NCI-H2227 (cell line): Measurements from ENCODE around the gene LZIC.
"Not testable (repeated sequence)": the region's sequence is repeated elsewhere in the genome, so short reads cannot be mapped to it uniquely, and the experiment has no call there.

Experiments
- DNase-seq: peaks from one replicate; lab custom pipeline; 2025; ENCODE audit not compliant: unreplicated experiment; lab: John Stamatoyannopoulos, UW

The LZIC gene

GRCh38 chr1:9942939-9943788 lies at the start of gene LZIC, which contains the start of gene NMNAT1:
Gene LZIC, minus strand, starts transcription at chr1:9943391. Its CDS starts 6,772 bp downstream, at chr1:9936619.
Gene NMNAT1, plus strand, starts transcription at chr1:9943475. Its CDS starts 28,599 bp downstream, at chr1:9972074.
- DNase-seq = peak; percentile 94

GRCh38 chr1:9992910-9993309 lies 49.7 kb upstream of the LZIC start:
- DNase-seq = no peak

- DNase-seq = no peak
Observed at GRCh38 chr1:9990944-9991343, 47.8 kb upstream of the LZIC start.

GRCh38 chr1:9989773-9990172 lies 46.6 kb upstream of the LZIC start:
- no peak for DNase-seq

GRCh38 chr1:9985001-9985400 lies 41.8 kb upstream of the LZIC start:
- DNase-seq = no peak

DNA sequence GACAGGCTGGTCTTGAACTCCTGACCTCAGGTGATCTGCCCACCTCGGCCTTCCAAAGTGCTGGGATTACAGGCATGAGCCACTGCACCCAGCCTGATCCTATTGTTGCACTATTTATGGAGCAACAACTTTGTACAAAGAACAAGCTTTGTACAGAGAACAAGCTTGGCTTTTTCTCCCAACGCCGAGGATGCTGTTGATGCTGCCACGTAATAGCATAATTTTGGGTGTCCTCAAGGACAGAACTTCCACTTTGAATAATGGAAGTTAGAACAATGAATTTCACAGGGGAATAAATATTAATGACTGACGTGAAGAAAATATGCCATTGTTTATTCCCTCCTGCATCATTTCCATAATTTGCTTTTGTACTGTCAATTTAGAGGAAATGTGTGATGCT lies 41.1 kb upstream of the LZIC start:
- no peak for DNase-seq

DNA sequence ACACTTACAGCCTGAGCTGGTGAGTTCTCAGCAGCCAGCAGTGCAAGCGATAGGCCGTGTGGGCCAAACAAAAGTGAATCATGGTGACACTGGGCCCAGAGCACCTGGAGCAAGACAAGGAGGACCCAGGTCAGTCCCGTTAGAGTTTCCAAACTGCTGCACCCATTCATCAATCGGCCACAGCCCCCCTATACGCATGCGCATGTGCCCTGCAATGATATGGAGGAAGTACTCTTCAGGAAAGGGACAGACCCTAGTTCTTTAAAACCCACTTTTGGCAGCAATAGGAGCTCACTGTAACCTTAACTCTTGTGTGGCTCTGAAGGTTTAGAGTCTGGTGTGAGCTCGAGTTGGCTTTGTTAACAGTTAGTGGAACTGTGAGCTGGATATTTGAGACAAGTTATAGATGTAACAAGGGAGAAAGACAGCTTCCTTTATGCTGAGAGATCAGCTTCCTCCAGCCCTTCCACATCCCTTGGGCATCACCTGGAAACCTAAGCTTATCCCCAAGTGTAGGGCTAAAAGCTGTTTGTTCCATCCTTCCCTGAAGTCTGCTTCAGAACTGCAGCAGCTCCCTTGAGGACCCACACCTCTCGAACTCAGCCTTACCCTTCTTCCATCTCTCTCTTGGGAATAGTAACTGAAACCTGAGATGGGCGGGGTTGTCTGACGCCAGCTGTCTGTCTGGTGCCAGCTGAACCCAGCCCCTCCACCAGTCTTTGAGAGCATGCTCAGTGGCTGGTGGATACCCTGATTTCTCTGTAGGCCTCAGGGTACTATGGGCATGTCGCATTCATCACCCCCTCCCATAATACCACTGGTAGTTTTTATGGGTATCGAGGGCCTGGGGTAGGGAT lies 17.7 kb upstream of the LZIC start:
- peak; percentile 54 for DNase-seq

GRCh38 chr1:9960011-9960410 lies 16.8 kb upstream of the LZIC start:
- DNase-seq = no peak

DNA sequence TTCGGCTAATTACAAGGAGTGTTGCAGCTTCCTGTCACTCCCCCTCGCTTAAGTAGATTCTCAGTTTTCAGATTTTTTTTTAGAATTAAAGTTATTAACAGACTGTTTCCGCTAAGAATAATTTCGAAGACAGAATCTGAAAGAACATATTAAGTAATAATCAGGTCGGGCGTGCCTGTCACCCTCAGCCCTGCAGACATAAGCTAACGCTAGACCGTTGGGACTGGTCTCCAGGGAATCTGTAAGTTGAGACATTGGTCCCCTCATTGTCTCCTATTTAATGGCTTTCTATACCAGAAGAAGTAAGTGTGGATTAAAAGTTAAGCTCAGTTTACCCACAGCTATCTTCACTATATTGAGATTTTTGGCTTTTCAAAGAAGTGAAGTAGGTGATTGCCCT lies 14.5 kb upstream of the LZIC start:
- DNase-seq = no peak

DNA sequence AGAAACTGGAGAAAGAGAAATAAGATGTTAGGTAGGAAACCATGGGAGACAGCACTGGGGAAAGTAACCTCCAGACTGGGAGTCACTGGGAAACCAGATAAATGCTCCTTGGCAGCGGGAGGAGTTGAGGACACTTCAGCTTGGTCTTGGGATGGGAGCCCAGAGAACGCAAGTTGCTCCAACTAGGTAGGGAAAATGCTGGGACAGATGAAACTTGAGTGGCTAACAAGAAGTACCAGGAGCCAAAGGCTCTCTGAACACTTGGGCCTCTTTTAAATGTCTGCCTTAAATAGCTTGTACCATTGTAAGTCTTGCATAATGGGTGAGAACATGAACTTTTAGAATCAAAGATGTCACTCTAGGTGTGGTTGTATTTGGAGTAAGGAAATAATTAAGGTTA lies 3.1 kb upstream of the LZIC start:
- no peak for DNase-seq

DNA sequence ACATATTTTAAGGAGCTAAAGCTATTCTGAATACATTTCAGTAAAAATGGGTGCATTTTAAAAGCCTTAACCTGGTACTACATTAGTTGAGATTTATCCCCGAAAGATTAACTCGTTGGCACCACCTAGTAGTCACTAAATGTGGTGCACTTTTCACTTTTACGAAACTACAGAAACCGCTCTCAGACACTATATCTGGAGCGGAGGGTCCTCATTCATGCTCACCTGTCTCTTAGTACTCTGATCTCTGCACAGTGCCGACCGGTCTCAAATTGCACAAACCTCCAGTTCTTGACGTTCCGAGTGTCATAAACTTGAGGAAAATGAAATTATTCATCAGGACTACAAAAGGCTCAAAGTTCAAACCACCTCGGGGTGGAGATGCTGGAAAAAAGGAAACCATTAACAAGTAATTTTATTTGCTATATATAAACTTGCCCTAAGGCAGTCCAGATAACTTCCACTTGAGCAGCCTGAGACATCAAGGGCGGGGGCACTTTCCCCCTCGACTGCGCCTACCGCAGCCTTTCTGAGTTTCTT lies 722 bp downstream of the LZIC start:
- DNase-seq = peak; percentile 68

DNA sequence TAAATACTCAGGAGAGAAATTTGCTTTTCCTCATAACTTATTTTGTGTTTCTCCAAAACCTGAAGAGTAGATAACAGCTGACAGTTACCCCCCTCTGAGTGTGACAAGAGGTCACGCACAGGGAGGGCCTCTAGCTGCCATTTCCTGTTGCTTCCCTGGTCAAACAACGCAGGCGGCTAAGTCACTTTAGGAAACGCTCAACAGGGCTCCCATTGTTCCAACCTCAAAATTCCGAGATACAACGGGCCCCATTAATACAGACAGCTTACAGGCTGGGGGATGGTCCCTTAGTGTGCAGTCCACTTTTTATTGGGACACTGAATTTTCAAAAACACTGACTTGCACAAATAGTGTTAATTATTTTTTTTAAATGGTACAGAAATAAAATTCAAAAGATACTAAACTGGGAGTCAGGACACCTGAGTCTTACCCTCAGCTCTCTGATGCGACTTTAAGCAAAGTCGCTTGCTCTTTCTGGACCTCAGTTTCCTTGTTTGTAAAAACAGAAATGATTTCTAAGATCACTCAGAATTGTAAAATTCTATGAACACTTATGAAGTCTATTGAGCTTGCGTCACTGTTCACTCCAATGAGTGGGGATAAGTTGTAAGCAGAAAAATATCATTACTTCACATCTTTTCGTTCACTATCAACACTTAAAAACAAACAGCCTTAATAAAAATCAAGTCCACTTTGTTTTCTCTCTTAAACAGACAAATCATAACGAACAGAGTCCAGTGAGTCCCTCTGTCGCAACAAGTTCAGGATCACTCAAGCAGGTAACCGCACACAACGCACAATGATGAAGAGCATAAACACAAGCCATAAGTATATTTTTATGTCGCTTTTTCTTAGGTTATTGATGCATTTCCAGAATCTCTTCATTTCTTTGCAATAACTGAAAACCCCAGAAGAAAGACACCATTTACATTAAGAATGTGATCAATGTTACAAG lies 13.5 kb downstream of the LZIC start:
- no peak for DNase-seq

DNA sequence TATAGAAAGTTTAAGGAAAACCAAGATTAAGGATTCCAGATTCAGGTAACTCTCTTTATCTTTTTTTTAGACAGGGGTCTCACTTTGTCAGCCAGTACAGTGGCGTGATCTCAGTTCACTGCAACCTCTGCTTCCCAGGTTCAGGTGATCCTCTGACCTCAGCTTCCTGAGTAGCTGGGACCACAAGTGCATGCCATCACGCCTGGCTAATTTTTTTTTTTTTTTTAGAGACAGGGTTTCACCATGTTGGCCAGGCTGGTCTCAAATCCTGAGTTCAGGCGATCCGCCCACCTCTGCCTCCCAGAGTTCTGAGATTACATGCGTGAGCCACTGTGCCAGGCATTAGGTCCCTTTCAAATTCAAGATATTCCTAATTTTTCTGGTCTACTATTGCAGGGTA lies 15.9 kb downstream of the LZIC start:
- no peak for DNase-seq

- DNase-seq = peak; percentile 74
Observed at GRCh38 chr1:9922342-9922741, 20.8 kb downstream of the LZIC start.

DNA sequence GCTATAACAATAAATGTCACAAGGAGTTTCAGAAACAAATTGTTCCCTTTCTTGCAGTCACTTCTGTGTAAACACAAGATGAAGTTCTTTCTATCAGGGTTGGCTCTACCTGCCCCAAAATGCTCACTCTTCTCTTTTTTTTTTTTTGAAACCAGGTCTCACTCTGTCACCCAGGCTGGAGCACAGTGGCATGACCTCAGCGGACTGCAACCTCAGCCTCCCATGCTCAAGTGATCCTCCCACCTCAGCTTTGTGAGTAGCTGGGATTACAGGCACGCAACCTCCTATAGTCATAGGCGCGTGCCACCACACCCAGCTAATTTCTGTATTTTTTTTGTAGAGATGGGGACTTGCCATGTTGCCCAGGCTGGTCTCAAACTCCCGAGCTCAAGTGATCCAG lies 22.6 kb downstream of the LZIC start:
- DNase-seq = no peak

DNA sequence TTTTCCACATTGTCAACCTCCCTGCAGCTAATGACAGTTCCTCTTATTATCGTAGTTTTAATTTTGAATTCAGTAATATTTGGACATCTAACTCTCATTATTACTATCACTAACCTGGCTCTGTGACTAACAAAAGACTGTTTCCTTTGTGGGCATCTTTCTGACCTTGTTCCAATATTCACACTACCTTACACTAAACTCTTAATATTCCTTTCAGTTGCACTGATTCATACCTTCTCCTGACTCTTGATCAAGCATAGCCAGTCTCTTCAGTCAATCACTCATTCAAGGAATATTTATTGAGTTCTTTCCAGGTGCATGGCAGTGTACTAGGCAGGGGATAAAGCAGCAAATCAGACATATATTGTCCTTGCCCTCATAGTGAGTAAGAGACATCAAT lies 25.3 kb downstream of the LZIC start:
- no peak for DNase-seq

DNA sequence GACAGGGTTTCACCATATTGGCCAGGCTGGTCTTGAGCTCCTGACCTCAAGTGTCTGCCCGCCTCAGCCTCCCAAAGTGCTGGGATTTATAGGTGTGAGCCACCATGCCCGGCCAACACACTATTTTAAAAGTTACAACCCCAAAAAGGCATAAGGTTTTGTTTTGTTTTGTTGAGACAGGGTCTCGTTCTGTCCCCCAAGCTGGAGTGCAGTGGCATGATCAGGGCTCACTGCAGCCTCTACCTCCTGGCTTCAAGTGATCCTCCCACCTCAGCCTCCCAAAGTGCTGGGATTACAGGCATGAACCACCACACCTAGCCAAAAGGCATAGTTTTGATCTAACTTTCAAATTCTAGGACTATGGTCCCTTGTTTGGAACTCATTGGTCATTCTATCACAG lies 25.7 kb downstream of the LZIC start:
- DNase-seq = not testable (repeated sequence)

GRCh38 chr1:9916452-9916851 lies 26.7 kb downstream of the LZIC start:
- DNase-seq = no peak

- DNase-seq = no peak
Observed at GRCh38 chr1:9914610-9914937, 28.6 kb downstream of the LZIC start.

GRCh38 chr1:9912264-9912936 lies 30.8 kb downstream of the LZIC start:
- DNase-seq = no peak
